ENCODE results near the gene OPN3. TPM values are rescaled to one million over a fixed set of nuclear protein-coding genes. Genes with fewer than 3 reads are reported as not detected.

The OPN3 gene
- total RNA-seq, 1 experiment from 2014 or later: 10.0 TPM

DNA sequence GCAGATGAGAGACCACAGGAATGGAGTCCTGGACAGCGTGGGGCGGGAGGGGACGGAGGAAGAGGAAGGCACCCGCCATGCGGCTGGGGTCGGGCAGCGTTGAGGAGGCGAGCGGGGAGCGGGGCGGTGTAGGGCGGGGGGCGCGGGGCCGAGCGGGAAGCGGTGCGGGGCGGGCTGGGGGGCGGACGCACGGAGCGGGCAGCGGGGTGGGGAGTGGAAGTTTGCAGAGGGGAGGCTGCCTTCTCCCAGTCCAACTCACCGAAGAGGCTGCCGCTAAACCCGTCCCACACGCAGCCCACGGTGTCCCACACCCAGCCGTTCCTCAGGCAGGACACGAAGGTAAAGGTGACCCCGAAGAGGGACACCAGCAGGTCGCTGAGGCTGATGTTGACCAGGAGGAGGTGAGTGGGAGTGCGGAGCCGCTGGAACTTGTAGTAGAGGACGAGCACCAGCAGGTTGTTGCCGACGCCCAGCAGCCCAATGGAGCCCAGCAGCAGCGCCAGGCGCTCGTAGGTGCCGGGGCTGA, 483 bp downstream of the OPN3 start:
- Mint-ChIP-seq H3K4me1 (peaks cover 21 to 23% of the 10 kb centered on the region in 2 experiments), H3K27ac (peak overlapping the region; percentile 2 to 56 (median 31); a peak in 4 of 7 replicates), H3K4me3 (peak overlapping the region; percentile 86 to 89), H3K36me3 (ENCODE audit: insufficient read depth in 1 of 3, low read depth in 3 of 3) (peaks cover 17 to 35% (median 27%) of the 10 kb centered on the region in 3 experiments), H3K27me3 (ENCODE audit: low read depth) (peaks cover 16% of the 10 kb centered on the region), H3K9me3 (peaks cover 13 to 17% of the 10 kb centered on the region in 2 experiments)
- Histone ChIP-seq H2AFZ (ENCODE audit: low read length) (no peak overlapping the region), H3K4me1 (ENCODE audit: insufficient read depth, low read length) (peaks cover 6% of the 10 kb centered on the region; the same call in 1 of the 2 replicates), H4K20me1 (ENCODE audit: control insufficient read depth, insufficient read depth, insufficient read length) (no peaks in the 10 kb centered on the region), H4K91ac (ENCODE audit: insufficient read length, low read depth, low read length) (no peak overlapping the region), H2BK12ac (ENCODE audit: insufficient read length, low read depth, low read length) (no peak overlapping the region), H2BK15ac (ENCODE audit: low read depth, low read length) (no peak overlapping the region), H3K79me2 (ENCODE audit: insufficient read depth, low read length) (peaks cover 20% of the 10 kb centered on the region; the same call in 1 of the 2 replicates), H4K5ac (ENCODE audit: insufficient read length, low read depth, low read length) (no peak overlapping the region), H3K56ac (ENCODE audit: insufficient read length, low read depth, low read length) (no peak overlapping the region), H3K14ac (ENCODE audit: insufficient read depth, low read length) (peak overlapping the region; percentile 99), H3K23ac (ENCODE audit: insufficient read length, low read depth, low read length) (no peak overlapping the region), H2BK5ac (ENCODE audit: insufficient read length, low read length) (peak overlapping the region; percentile 31), H3K9ac (ENCODE audit: extremely low read depth, insufficient read length, low read length) (peak overlapping the region; percentile 99), H3K79me1 (ENCODE audit: insufficient read depth, low read depth, low read length, poor library complexity, severe bottlenecking) (no peaks in the 10 kb centered on the region), H3K27me3 (ENCODE audit: insufficient read depth, low read length) (no peaks in the 10 kb centered on the region), H3K4me2 (ENCODE audit: insufficient read depth, insufficient read length, low read length) (peak overlapping the region; percentile 87), H2BK120ac (ENCODE audit: low read depth, low read length, poor library complexity, severe bottlenecking) (no peak overlapping the region), H3K23me2 (ENCODE audit: insufficient read length, low read depth, low read length, poor library complexity, severe bottlenecking) (peaks cover 3% of the 10 kb centered on the region), H3K4ac (ENCODE audit: low read depth, low read length) (no peak overlapping the region), H2AK5ac (ENCODE audit: insufficient read length, low read length) (no peak overlapping the region), H3K9me3 (ENCODE audit: control insufficient read depth, low read depth, low read length) (no peaks in the 10 kb centered on the region), H2BK20ac (ENCODE audit: low read depth, low read length, poor library complexity, severe bottlenecking) (no peak overlapping the region), H3T11ph (ENCODE audit: low read length) (no peak overlapping the region), H3K18ac (ENCODE audit: insufficient read length, low read depth, low read length) (peak overlapping the region; percentile 92), H3K27ac (ENCODE audit: insufficient read length, low read depth, low read length) (peak overlapping the region; percentile 35), H4K8ac (replicated peaks; ENCODE audit: insufficient read length, low read depth, low read length) (no peak overlapping the region)
- WGBS (ENCODE audit: extremely low coverage, insufficient read length, low lambda C conversion rate): no CpG with 5 or more reads among the region's 42 CpGs
- peak; percentile 33 for DNase-seq
- TF ChIP-seq, protein P1, sequence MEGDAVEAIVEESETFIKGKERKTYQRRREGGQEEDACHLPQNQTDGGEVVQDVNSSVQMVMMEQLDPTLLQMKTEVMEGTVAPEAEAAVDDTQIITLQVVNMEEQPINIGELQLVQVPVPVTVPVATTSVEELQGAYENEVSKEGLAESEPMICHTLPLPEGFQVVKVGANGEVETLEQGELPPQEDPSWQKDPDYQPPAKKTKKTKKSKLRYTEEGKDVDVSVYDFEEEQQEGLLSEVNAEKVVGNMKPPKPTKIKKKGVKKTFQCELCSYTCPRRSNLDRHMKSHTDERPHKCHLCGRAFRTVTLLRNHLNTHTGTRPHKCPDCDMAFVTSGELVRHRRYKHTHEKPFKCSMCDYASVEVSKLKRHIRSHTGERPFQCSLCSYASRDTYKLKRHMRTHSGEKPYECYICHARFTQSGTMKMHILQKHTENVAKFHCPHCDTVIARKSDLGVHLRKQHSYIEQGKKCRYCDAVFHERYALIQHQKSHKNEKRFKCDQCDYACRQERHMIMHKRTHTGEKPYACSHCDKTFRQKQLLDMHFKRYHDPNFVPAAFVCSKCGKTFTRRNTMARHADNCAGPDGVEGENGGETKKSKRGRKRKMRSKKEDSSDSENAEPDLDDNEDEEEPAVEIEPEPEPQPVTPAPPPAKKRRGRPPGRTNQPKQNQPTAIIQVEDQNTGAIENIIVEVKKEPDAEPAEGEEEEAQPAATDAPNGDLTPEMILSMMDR (conservative IDR thresholded peaks at IDR 0.05): peak; percentile 14; the same call in 1 of the 3 replicates

All from H9 (cell line).